Endothelial cell of umbilical vein (primary cell): Measurements from ENCODE around the gene AIG1.

Experiments used
- CTCF ChIP-seq, 2 donors: IDR thresholded peaks; 1 replicate in 1 of 2; 2 replicates in 1 of 2; pipeline ENCODE4 v1.5.1; 2011; ENCODE audit warnings: low read length in 2 of 2, mild to moderate bottlenecking in 2 of 2, moderate library complexity in 2 of 2, control low read depth in 1 of 2, inconsistent platforms in 1 of 2, low read depth in 1 of 2; ENCODE audit not compliant: insufficient read depth in 1 of 2; ENCODE audit errors: extremely low read depth in 1 of 2
- EZH2 ChIP-seq: IDR thresholded peaks from 2 replicates; pipeline ENCODE4 v1.6.1; 2012; ENCODE audit warnings: borderline replicate concordance, low read depth, mild to moderate bottlenecking, moderate library complexity, low read length, inconsistent platforms; ENCODE audit not compliant: severe bottlenecking
- GATA2 ChIP-seq: IDR thresholded peaks from 2 replicates; pipeline ENCODE4 v1.7.0; 2011; ENCODE audit warnings: low read depth, mild to moderate bottlenecking, moderate library complexity, mixed read lengths, low read length; ENCODE audit not compliant: insufficient read length, insufficient read depth
- MAX ChIP-seq: IDR thresholded peaks from 2 replicates; pipeline ENCODE4 v1.6.1; 2011; ENCODE audit not compliant: insufficient read depth, insufficient read length
- MYC ChIP-seq: IDR thresholded peaks from one replicate; pipeline ENCODE4 v1.6.1; 2011; ENCODE audit warnings: mild to moderate bottlenecking, low read depth, low read length
- POLR2A ChIP-seq: IDR thresholded peaks from 2 replicates; pipeline ENCODE4 v1.6.1; 2012; ENCODE audit warnings: low read depth, mild to moderate bottlenecking, control low read depth, low read length
- POLR2AphosphoS5 ChIP-seq: IDR thresholded peaks from 2 replicates; pipeline ENCODE4 v1.6.1; 2012; ENCODE audit warnings: low read depth, mild to moderate bottlenecking, control low read depth, low read length, moderate library complexity; ENCODE audit not compliant: insufficient read depth

- TF ChIP-seq CTCF (IDR thresholded peaks at IDR 0.05; ENCODE audit: extremely low read depth in 1 of 2, insufficient read depth in 1 of 2, low read depth in 1 of 2, low read length in 2 of 2): no peak
- no peak for TF ChIP-seq MAX
- TF ChIP-seq EZH2: no peak
- TF ChIP-seq POLR2AphosphoS5: no peak
- TF ChIP-seq POLR2A: no peak
- TF ChIP-seq GATA2: no peak
- TF ChIP-seq MYC: no peak
Observed at GRCh38 chr6:143372199-143372882, 311.7 kb downstream of the AIG1 start.
